Cardiac fibroblast (primary cell): ENCODE data around the gene LSM12.
A peak's percentile ranks its signal among the peaks of the same experiment; 100 is the strongest.

Experiments used
- DNase-seq, 2 donors: peaks; one replicate each; pipeline versions ENCODE4 v3.0.0 to v3.0.0-alpha.2; 2010; ENCODE audit warnings: low read depth in 2 of 2
- H3K4me3 ChIP-seq, 2 donors: replicated peaks in 1 of 2; 1 replicate in 1 of 2; 2 replicates in 1 of 2; pipeline ENCODE4 v1.5.1; 2011; ENCODE audit warnings: low read depth in 2 of 2, low read length in 2 of 2, mild to moderate bottlenecking in 2 of 2, moderate library complexity in 1 of 2
- CTCF ChIP-seq: IDR thresholded peaks from one replicate; pipeline ENCODE4 v1.5.1; 2011; ENCODE audit warnings: low read depth, mild to moderate bottlenecking, low read length, inconsistent platforms

Gene LSM12

GRCh38 chr17:44082256-44082927, 15.9 kb upstream of the LSM12 start:
- H3K4me3 ChIP-seq: no peak overlapping the region
- no peak for TF ChIP-seq CTCF
- no peak for DNase-seq

GRCh38 chr17:44081681-44082080, 15.2 kb upstream of the LSM12 start:
- no peak for TF ChIP-seq CTCF
- no peak overlapping the region for H3K4me3 ChIP-seq
- DNase-seq: peak in 1 of 2 donors; percentile 44

- DNase-seq: no peak
- TF ChIP-seq CTCF: no peak
- H3K4me3 ChIP-seq: no peak overlapping the region
Measured at GRCh38 chr17:44079877-44080821, 13.7 kb upstream of the LSM12 start.

- TF ChIP-seq CTCF: no peak
- H3K4me3 ChIP-seq: no peak overlapping the region
- DNase-seq: no peak
Measured at GRCh38 chr17:44078412-44078811, 11.9 kb upstream of the LSM12 start.

- DNase-seq: no peak
- H3K4me3 ChIP-seq: no peak overlapping the region
- no peak for TF ChIP-seq CTCF
Measured at GRCh38 chr17:44077595-44077909, 11.1 kb upstream of the LSM12 start.

GRCh38 chr17:44076716-44077594, 10.5 kb upstream of the LSM12 start:
- H3K4me3 ChIP-seq: no peak overlapping the region
- no peak for DNase-seq
- no peak for TF ChIP-seq CTCF
